ENCODE data around the gene KIF5C.

The KIF5C gene

GRCh38 chr2:148944536-148944935 is 69.5 kb downstream of the KIF5C start:
- TF ChIP-seq CTCF (IDR thresholded peaks at IDR 0.05) (no peak), ZFX (IDR thresholded peaks at IDR 0.05; ENCODE audit: borderline replicate concordance) (no peak)

GRCh38 chr2:148947299-148947698 is 72.3 kb downstream of the KIF5C start:
- TF ChIP-seq CTCF (IDR thresholded peaks at IDR 0.05) (no peak), ZFX (IDR thresholded peaks at IDR 0.05; ENCODE audit: borderline replicate concordance) (no peak)
- no peak overlapping the region for H3K27ac ChIP-seq

More at GRCh38 chr2:148944536-148944935, 69.5 kb downstream of the KIF5C start:
- H3K27ac ChIP-seq = no peak overlapping the region

- no peak overlapping the region for H3K27ac ChIP-seq
- TF ChIP-seq ZFX (IDR thresholded peaks at IDR 0.05; ENCODE audit: borderline replicate concordance) = no peak
- TF ChIP-seq CTCF (IDR thresholded peaks at IDR 0.05) = no peak
Measured at GRCh38 chr2:148948868-148949267, 73.8 kb downstream of the KIF5C start.

- TF ChIP-seq ZFX (IDR thresholded peaks at IDR 0.05; ENCODE audit: borderline replicate concordance) = no peak
- no peak for TF ChIP-seq CTCF (IDR thresholded peaks at IDR 0.05)
- H3K27ac ChIP-seq = no peak overlapping the region
Measured at GRCh38 chr2:148949348-148949747, 74.3 kb downstream of the KIF5C start.

GRCh38 chr2:148952621-148953020 is 77.6 kb downstream of the KIF5C start:
- no peak for TF ChIP-seq ZFX (IDR thresholded peaks at IDR 0.05; ENCODE audit: borderline replicate concordance)
- TF ChIP-seq CTCF (IDR thresholded peaks at IDR 0.05) = no peak
- no peak overlapping the region for H3K27ac ChIP-seq

- no peak for TF ChIP-seq CTCF (IDR thresholded peaks at IDR 0.05)
- no peak for TF ChIP-seq ZFX (IDR thresholded peaks at IDR 0.05; ENCODE audit: borderline replicate concordance)
- H3K27ac ChIP-seq = no peak overlapping the region
Measured at GRCh38 chr2:148953426-148953825, 78.4 kb downstream of the KIF5C start.

GRCh38 chr2:148954536-148954935 is 79.5 kb downstream of the KIF5C start:
- H3K27ac ChIP-seq = no peak overlapping the region
- no peak for TF ChIP-seq ZFX (IDR thresholded peaks at IDR 0.05; ENCODE audit: borderline replicate concordance)
- TF ChIP-seq CTCF (IDR thresholded peaks at IDR 0.05) = no peak
